Stimulated activated CD8-positive, alpha-beta memory T cell treated with anti-CD3 and anti-CD28 coated beads, Interleukin-7, amount 100 ng/mL, for 4 hours (primary cell): ENCODE results near the gene PSMC5.
"Not testable (repeated sequence)": the region's sequence is repeated elsewhere in the genome, so short reads cannot be mapped to it uniquely, and the experiment has no call there.

ENCODE experiments used
- DNase-seq, 2 donors: peaks; one replicate each; pipeline ENCODE4 v3.0.0-alpha.2; 2020; ENCODE audit warnings: low read depth in 2 of 2

PSMC5 gene

GRCh38 chr17:63838631-63839171, 11.5 kb downstream of the PSMC5 start:
- no peak for DNase-seq

DNA sequence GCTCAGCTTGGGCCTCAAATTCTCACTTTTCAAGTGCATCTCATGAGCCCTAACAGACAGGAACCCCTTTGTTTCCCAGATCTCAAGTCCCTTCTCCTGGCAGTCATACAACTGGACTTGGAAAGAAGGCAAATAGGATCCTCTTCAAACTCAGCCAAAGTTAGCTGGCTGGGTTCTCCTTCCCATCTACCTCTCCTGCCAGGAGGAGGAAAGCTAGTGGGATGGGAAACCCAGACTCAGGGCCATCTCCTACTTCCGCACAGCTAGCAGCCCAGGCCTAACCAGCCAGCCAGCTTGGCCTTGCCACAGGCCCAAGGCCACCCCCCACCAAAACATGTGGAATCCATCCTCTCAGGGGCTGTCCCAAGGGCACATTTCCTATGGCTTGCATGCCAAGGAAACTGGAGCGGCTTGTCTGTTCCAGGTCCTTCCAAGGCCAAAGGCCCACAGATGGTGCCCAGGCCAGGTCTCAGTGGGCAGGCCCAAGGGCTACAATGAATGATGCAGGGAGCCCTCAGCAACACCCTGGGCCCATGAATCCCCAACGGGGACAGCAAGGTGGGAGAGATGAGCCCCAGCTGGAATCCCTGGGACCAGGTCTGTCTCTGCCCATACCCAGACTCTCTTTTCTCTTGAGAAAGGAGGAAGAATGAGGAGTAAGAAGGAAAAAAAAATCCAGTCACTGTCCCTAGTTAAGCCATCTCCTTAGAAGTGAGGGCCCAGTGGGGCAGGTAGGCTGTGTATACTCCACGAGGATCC, 13.5 kb downstream of the PSMC5 start:
- DNase-seq = no peak

GRCh38 chr17:63841350-63842172, 14.3 kb downstream of the PSMC5 start:
- DNase-seq = no peak

- DNase-seq = no peak
Observed at GRCh38 chr17:63842173-63842539, 14.9 kb downstream of the PSMC5 start.

- peak; percentile 98 for DNase-seq
Observed at GRCh38 chr17:63842540-63843386, 15.5 kb downstream of the PSMC5 start, which contains the start of gene SMARCD2. TSS of gene SMARCD2 (minus strand) at chr17:63842685. CDS start at chr17:63842674, 11 bp downstream.

- not testable (repeated sequence) for DNase-seq
Observed at GRCh38 chr17:63843387-63843888, 16.2 kb downstream of the PSMC5 start.

GRCh38 chr17:63843910-63844677, 16.9 kb downstream of the PSMC5 start:
- DNase-seq = no peak

- no peak for DNase-seq
Observed at GRCh38 chr17:63845509-63845908, 18.3 kb downstream of the PSMC5 start.

GRCh38 chr17:63847525-63848249, 20.5 kb downstream of the PSMC5 start:
- no peak for DNase-seq

DNA sequence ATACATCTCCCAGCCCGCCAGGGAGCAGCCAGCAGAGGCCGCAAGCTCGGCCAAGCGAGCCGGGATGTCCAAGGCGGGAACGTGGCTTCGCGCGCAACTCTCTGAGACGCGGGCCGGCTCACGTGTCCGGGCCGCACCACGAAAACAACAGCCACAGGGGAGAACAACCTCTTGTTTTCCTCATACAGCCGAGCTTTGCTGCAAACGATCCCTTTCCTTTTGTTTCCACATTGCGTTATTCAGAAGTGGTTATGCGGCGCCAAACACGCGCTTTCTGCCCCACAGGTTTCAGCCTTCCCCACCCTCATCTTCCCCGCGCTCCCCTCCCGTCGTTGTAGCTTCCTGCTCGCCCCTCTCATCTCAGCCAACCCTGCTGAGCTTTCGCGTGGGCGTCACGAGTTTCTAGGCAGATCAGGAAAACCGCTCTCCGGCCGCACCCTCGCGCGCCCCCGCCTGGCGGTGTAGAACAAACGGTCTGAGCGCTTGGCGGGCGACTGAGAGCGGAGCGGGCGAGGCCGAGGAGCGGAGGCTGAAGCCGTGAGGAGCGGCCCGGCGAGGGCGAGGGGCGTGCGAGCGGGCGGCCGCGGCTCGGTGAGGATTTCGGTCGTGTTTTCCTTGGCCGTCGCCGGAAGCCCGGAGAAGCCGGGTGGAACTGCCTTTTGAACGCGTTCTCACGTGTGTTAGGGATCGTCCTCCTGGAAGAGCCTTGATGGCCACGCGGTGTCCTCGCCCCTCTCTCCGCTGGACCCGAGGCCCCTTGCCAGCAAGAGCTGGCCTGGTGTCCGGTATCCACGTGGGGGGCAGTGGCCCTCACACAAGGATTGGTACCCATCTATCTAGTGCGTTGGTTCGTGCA, 21.8 kb downstream of the PSMC5 start:
- DNase-seq = peak; percentile 90 to 92

GRCh38 chr17:63850401-63850800, 23.2 kb downstream of the PSMC5 start:
- no peak for DNase-seq

DNA sequence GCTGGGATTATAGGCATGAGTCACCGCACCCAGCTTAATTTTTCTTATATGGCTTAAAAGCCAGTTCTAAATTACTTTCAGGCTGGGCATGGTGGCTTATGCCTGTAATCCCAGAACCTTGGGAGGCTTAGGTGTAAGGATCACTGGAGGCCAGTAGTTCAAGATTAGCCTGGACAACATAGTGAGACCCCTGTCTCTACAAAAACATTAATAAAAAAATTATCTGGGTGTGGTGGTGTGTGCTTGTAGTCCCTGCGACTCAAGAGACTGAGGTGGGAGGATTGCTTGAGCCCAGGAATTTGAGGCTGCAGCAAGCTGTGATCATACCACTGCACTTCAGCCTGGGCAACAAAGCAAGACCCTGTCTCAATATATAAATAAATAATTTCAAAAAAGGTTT, 26.0 kb downstream of the PSMC5 start:
- no peak for DNase-seq

DNA sequence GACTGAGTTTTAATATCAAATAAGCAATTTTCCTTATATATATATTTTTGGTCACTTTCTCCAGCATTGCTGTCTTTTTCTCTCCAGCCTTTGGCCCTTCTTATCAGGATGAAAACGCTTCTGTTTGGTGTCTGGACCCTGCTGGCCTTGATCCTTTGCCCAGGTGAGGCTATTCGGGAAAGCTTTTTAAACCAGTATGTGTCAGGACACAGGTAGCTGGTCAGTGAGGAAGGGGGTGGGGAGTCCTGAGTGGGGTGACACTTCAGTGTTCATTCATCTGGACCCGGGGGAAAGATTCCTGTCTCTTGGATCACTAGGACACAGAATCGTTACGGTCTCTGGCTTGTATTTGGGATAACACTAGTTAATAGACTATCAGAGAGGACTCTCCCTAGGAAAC, 27.5 kb downstream of the PSMC5 start:
- DNase-seq = no peak

DNA sequence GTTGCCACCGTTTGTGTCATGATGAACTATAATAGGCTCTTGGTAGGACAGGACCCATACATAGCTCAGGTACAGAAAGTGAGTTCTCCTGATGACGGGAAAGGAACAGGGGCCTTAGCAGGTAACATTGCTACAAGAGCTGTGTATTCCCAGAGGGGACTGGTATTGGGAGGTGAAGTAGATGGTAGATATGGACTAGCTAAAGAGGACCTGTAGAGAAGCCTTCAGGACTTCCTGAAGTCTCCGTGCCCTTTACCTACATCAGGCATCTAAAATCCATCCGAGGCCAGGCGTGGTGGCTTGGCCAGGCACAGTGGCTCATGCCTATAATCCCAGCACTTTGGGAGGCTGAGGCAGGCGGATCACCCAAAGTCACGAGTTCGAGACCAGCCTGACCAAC, 28.0 kb downstream of the PSMC5 start:
- no peak for DNase-seq

DNA sequence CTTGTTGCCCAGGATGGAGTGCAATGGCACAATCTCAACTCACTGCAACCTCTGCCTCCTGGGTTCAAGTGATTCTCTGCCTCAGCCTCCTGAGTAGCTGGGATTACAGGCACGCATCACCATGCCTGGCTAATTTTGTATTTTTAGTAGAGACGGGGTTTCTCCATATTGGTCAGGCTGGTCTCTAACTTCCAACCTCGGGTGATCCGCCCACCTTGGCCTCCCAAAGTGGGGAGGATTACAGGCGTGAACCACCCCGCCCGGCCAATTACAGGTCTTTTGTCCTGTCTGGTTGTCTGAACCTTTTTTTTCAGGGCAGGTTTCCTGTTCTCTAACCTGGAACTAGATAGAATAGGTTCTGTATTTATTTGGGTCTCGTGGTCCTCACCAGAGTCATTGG, 29.2 kb downstream of the PSMC5 start:
- not testable (repeated sequence) for DNase-seq

- no peak for DNase-seq
Observed at GRCh38 chr17:63859257-63859656, 32.0 kb downstream of the PSMC5 start.

GRCh38 chr17:63866625-63867024, 39.4 kb downstream of the PSMC5 start:
- not testable (repeated sequence) for DNase-seq

GRCh38 chr17:63869491-63870291, 42.5 kb downstream of the PSMC5 start:
- not testable (repeated sequence) for DNase-seq
